GM18873 (cell line): ENCODE data around the gene DDC.

Source experiments
- ATAC-seq: cut with Tn5 transposase; IDR thresholded peaks from one replicate; pipeline ENCODE4 v1.9.1; 2021; ENCODE audit warnings: mild to moderate bottlenecking, moderate library complexity, moderate number of reproducible peaks; ENCODE audit not compliant: unreplicated experiment, low FRiP score

Gene DDC

DNA sequence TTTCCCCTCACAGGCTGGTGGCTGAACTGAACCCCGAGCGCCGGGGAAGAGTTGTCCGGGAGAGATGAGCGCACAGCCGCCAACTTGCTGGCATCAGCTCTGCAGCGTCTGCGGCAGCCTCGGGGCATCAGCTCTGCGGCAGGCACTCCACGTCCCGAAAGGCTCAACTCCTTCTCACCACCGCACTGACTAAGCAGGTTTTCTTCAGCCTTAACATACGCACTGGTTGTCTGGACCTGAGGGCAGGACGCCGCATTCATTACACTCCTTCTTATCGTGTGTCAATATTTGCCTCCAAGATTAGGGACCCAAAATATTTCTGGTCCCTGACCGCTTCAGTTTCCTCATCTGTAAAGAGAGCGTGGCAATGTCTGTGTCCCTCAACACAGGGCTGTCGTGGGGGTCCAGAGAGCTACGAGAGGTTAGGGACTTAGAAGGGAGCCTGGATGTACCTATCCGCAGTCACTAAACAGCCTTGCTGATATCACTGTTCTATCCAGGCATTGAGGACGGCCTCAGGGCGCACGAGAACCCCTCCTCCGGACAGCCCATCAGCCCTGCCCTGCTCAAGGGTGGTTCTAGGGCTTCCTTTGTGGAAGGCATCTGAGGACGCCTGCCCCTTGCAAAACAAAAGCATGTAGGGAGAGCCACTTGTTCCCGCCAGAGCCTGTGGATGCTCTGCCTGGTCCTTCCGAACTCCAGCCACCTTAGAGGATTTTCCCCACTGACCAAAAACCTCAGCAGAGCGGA, 72.3 kb downstream of the DDC start:
- no peak for ATAC-seq

DNA sequence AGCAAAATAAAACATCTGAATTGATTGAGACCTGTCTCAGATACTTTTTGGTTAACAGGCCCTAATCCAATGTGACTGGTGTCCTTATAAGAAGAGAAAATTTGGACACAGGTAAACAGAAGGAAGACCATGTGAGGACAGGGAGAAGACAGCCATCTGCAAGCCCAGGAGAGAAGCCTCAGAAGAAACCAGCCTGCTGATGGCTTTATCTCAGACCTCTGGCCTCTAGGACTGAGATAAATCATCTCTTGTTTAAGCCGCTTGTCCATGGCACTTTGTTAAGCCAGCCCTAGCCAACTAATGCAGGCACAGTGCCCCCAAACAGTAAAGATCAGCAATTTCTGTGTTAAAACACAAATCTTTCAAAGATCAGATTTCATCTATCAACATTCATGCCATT, 73.3 kb downstream of the DDC start:
- ATAC-seq: no peak

DNA sequence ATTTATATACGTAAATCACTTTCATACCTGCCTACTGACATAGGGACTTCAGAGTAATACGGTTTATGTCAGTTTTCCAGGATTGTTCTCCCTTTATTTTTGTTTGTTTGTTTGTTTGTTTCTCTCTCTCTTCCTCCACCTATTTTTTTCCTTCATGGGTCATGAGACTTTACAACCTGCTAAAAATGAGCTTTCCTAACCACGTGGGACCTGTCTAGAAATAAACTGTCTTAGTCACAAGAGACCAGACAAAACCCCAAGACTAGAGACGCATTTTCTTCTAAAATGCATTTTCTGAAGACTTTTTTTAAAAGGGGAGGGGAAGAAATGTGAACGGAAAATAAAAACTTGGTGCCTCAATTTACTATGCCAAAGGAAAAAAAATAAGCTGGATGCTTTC, 74.0 kb downstream of the DDC start:
- ATAC-seq: no peak

DNA sequence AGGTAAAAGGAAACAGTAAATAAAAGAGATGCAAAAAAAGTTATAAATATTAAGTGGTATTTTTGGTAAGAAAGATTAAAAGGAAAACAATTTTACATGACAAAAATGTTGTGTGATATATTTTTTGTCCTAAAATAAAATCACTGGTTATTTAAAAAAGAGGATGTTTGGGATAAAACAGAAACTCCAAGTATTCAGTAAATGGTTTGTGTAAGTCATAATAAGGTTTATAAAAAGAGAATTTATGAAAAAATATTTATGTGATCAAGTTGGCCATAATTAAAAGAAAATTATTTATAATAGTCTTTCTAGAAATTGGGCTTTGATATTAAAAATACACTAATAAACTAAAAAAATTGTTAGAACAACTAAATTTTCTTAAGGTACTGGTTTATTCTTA, 76.8 kb downstream of the DDC start:
- ATAC-seq: no peak

DNA sequence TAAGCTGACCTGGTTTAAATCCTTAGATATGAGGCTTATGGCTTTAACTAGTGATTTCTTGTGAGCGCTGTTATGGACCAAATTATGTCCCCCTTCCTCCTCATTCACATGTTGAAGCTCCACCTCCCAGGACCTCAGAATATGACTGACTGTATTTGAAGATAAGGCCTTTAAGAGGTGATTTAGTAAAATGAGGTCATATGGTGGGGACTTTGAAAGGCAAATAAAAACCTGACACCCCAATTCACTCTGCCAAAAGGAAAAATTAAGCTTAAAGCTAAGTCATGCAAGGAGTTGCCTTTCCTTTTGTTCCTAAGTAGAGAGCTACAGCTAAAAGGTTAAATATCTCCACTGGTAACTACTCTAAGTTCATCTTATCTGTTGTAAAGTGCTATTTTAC, 78.7 kb downstream of the DDC start:
- no peak for ATAC-seq

DNA sequence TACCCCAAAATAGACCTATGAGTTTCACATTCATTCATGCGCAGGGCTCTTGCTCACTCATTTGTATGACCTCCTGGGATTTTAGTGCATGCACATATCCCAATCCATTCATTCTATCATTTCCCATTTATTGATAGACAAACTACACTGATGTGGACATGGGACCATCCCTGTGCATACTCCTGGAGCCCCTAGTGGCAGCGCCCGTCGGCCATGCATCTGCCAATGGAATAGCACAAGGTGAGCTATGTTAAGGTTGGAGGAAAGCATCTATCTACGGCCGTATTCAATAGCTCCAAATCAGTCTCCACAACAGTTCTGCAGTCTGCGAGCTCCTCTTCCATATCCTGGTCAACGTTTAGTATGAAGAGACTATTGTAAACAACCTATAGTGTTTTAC, 83.3 kb downstream of the DDC start:
- no peak for ATAC-seq

DNA sequence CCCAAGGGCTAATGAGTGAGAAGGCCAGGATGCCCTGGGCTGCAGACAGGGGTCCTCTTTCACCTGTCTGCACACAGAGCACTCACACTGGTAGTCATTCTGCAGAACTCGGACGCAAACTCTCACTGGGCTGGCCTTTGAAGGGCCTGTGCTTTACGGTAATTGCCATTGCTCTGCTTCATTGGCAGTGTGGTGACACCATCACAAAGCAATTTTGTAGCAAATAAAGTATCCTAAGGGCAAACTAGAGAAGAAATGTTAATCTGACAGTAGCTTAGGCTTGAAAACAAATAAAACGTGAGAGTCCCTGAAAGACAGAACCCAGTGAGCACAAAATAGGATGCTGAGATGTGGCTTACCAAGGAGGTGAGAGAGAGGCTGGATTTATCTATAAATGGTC, 84.4 kb downstream of the DDC start:
- no peak for ATAC-seq

DNA sequence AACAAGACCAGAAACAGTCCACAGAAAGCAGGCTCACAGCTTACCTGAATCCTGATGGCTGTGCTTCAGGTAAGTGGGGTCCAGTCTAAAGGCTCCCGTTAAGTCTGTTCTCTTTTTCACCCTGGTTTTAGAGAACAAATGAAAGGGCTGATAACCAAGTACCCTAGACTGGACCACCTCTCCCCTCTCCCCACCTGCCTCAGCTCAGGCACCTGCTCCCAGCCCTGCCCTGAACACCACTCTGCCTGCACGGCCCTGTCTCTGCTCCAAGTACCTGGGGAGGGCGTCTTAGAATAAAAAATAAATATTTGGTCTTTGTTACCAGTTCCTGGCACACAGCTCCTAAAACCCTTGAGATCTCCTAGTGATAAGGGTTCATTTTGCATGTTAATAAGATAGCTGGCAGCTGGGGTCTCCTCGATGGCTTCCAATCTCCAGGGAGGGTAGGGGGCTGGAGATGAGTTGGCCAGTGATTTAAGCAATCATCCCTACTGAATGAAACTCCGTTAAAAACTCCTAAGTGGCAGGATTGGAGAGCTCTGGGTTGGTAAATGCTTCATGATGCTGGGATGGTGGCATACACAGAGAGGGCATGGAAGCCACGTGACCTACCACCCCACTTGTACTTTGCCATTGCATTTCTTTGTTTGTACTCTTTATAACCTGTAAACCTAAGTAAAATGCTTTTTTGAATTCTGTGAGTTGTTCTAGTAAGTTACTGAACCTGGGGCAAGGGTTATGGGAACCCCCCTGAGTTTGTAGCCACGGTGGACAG, 85.3 kb downstream of the DDC start:
- no peak for ATAC-seq

DNA sequence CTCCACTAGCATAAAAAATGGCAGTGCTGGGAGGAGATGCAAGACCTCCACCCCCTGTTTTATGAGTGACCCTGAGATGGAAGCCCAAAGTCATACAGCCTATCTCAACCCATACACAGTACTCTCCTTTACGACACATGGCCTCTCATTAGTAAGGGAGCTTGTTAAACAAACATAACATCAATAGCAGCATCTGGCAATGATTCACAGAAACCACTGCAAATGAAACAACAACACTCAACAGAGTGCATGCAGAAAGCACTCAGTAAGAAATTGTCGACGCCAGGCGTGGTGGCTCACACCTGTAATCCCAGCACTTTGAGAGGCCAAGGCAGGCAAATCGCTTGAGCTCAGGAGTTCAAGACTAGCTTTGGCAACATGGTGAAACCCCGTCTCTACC, 87.6 kb downstream of the DDC start:
- no peak for ATAC-seq

DNA sequence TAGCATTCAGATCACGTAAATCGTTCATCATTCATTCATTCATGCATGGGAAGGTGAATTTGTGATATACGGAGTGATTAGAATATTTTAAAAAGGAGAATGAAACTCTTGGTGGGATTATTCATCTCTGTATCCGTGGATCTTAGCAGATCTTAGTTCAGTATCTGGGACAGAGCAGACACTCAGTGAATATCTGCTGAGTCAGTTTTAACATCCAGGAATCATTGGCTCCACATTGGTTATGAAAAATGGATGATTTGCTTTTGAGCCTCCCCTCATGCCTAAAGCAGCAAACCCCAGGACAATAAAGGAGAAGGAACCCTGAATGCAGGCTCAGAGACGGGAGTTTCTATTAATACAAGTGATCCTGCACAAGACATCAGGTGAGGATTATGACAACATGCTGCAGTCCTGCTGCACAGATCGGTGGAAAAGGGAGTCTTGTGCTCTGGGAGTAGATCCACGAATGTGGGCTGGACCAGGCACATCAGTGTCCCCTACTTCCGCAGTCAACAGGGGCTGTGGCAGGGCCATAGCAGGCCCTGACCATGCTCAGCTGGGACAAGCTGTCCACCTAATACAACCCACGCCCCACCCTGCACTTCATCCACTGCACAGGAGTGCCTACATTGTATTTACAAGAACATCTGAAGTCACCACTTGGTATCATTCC, 88.1 kb downstream of the DDC start:
- no peak for ATAC-seq

DNA sequence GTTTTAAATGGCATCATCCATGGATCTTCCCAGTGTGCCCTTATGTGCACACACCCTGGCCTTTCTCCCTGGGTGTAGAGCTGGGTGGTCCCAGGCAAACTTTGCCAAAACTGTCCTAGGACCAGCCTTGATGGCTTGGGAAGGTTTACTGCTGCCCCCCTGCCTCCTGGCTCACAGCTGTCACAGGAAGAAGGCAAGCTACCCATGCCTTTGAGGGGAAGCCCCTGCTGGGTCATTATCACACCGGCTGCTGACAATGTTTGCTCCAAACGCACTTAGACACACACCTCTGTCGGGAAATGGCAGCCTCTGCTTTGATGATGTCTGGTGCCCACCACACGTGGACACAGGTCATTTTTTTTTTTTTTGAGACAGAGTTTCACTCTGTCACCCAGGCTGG, 89.9 kb downstream of the DDC start:
- peak; percentile 64 for ATAC-seq

DNA sequence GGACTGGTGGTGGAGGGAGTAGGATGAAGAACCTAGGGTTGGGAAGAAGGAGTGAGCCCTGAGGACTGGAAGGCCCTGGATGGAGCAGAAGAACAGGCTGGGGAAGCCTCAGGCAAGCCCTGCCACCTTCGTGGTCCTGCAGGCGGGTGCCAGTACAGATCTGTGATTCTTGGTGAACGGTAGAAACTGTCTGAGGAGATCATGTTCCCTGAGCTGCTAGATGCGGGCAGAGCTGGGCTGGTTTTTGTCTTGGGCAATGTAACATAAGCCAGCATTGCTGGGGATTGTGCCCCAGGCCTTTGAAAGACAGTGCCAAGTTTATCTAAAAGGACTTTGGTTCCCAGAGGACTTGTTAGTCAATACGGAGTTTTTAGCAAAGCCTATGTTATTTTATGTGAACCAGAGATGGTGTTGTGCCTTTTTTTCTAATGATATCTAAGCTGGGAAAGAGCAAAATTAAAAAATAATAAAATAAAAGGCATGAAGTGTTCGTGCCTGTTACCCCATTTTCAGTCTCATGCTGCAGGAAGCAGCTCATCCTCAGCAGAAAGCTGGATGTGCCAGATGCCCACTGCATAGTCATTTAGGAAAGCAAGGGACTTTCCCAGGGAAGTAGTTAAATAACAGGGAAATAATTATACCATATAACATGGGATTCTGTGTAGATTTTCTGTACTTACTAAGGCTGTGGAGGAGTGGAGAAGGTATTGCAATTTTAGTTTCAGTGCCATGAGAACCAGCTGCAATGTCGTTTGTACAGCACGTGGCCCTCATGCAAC, 90.6 kb downstream of the DDC start:
- no peak for ATAC-seq

DNA sequence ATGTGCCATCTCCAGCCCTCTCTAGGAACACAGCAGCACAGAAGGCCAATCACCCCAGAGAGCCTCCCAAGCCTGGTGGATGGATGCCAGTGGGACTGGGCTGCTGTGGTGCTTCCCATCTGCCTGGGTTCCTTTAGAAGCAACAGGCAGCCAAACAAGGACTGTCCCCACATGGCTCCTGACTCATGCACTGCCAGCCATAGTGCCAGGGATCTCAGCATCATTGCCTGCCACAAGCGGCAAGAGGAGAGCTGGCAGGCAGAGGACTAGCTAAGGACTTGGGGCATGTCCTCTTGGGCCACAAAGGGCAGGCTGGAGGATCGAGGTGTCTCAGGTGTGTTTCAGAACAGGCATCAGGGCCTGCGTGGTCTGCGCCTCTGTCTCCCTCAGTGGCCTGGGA, 91.7 kb downstream of the DDC start:
- ATAC-seq: no peak

DNA sequence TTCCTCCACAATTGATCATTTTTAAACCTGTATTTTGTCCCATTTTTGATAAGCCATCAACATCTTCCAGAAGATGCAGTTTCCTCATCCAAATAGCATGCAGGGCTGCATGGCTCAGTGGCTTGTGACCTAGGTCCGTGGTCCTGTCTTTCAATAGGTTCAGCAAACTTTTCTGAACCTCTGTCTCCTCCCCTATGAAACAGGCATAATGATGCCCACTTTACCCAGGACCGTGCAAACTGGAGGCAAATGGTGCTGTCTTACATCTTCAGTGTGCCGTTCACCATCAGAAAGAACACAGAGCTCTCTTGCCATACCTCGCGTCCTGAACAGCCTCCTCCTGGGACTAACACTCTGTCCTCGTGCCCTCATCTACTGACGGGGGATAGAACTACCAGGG, 92.8 kb downstream of the DDC start:
- ATAC-seq: no peak

DNA sequence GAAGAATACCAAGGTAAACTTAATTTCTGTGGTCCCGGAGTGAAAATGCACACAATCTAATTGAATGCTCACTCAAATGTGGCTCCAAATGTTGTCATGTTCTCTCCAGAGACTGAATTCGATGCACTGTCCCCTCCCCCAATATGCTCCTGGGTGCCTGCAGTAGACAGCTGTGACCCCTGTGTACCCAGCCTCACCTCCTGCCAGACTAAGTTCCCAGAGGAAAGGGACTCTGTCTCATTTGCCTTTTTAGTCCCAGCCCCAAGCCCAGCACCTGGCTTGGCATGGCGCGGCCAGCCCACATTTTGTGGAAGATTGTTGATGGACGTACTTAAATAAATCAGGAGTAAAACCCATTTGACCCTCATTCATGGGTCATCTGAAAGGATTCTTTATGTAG, 93.2 kb downstream of the DDC start:
- no peak for ATAC-seq

DNA sequence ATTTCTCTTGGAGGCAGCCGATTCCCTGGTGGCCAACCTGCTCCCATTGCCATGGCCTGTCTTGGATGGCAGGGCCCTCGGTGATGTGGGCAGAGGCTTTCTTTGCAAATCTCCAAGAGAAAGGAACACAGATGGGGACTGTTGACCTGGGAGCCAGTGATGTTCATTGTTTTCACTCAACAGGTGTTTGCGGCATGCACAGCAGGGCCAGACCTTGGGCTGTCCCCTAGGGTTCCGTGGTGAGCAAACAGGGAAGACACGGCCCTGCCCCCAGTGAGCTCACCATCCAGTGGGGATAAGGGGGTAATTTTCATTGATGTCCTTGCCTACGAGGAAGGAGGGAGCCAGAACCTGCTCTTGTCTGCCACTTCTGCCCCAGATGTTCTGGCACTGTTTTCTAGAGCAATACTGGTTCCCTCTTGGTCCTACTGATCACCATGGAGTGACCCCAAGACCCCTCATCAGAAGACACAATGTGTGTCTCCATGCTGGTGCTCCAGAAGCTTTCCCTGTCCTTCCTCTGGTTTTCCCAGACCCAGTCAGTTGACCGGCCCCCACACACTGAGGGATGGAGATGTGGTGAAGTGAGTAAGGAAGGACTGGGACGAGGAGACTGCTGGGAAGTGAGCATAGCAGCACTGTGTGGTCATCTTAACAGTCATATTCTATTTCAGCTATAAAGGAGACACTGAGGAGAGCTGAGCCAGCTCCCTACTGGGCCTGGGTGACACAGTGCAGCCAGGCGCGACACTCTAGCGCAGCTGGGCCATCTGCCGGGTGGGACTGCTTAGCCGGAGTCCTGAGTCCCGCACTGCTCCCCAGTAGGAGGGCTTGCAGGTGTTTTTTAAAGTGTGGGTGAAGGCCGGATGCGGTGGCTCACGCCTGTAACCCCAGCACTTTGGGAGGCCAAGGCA, 94.7 kb downstream of the DDC start:
- ATAC-seq: no peak

DNA sequence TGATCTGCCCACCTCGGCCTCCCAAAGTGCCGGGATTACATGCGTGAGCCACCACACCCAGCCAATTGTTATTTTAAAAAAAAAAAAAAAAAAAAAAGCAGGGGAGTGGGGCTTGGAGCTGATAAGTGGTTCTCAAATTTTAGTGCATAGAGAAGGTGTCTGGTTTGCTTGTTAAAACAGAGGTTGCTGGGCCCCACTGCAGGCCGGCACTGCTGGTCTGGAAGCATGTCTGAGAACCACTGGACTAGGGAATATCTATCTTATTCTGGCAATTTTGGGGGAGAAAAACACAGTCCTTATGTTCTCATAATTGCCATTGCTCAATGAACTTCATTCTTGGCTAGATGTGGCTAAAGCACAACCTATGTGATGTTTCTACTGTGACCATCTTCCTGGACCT, 96.0 kb downstream of the DDC start:
- ATAC-seq: no peak

DNA sequence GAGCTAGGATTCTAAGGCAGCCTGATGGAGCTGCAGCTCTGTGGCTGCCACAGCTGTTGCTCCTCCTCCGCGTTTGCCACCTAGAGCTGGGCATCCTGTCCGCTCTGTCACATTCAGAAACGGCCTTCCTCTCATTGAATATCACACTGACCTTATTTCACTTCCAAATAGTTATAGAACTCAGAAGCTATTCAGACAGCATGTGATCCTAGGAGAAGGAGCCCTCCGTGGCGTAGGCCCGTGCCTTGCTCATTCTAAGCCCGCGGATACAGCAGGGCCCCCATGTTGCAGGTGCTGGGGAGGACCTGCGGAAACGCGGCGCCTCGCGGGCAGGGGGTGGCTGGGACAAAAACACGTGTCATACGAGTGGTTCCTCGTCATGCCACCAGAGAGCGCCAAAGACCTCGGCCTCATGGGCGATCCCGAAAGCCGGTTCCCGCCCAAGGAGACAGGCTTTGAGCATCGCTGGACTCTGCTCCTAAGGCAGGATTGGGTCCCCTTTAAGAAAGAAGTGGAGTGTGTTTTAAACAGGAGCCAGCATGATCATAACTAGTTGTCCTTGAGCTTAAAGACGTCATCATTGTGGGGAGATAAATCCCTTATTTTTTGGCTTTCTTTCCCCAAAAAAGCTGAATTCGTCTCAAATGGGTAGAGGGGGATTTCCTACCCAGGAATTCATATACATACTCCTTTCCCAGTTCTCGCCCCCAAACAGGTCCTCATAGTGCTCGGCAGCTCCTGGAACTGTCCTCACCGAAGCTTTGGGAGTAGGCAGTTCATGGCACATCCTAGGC, 97.2 kb downstream of the DDC start:
- peak; percentile 72 for ATAC-seq
